AG08395 (cell line): ENCODE measurements around the gene CARD14.
"Not testable (repeated sequence)": the region's sequence is repeated elsewhere in the genome, so short reads cannot be mapped to it uniquely, and the experiment has no call there.

ENCODE experiments used
- DNase-seq: peaks from one replicate; pipeline ENCODE4 v3.0.0; 2012; ENCODE audit warnings: mixed read lengths, low spot score

CARD14 gene

GRCh38 chr17:80223838-80224497, 54.1 kb downstream of the CARD14 start:
- DNase-seq = no peak

- DNase-seq = no peak
Observed at GRCh38 chr17:80224683-80225082, 54.9 kb downstream of the CARD14 start.

GRCh38 chr17:80225230-80225629, 55.4 kb downstream of the CARD14 start:
- no peak for DNase-seq

GRCh38 chr17:80227156-80227555, 57.3 kb downstream of the CARD14 start:
- DNase-seq = no peak

GRCh38 chr17:80227666-80228065, 57.8 kb downstream of the CARD14 start:
- DNase-seq = no peak

DNA sequence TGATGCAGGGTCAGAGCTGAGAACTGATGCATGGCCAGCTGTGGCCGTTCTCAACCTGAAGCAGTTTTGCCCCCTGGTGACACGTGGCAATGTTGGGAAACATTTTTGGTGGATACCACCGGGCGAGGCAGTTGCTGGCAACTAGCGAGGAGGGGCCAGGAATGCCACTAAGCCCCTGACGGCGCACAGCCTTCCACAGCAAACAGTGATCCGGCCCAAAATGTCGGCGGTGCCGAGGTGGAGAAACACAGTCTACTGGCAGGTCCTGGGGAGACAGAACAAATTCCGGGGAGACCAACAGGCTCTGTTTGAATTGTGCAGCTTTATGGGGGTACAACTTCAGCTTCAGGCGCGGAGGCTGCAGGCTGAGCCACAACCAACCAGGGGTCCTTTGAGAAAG, 58.6 kb downstream of the CARD14 start:
- DNase-seq = no peak

- no peak for DNase-seq
Observed at GRCh38 chr17:80229011-80229410, 59.2 kb downstream of the CARD14 start.

DNA sequence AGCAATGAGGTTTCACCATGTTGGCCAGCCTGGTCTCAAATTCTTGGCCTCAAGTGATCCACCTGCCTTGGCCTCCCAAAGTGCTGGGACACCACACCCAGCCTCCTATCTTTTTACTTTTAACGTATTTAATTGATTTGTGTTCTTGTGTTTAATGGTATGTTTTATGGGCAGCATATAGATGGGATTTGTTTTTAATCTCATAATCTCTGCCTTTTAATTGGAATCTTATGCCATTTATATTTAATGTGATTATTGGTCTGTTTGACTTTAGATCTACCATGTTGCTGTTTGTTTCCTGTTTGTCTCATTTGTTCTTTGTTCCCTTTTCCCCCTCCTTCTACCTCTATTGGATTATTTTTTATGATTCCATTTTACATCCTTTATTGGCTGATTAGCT, 62.6 kb downstream of the CARD14 start:
- no peak for DNase-seq

DNA sequence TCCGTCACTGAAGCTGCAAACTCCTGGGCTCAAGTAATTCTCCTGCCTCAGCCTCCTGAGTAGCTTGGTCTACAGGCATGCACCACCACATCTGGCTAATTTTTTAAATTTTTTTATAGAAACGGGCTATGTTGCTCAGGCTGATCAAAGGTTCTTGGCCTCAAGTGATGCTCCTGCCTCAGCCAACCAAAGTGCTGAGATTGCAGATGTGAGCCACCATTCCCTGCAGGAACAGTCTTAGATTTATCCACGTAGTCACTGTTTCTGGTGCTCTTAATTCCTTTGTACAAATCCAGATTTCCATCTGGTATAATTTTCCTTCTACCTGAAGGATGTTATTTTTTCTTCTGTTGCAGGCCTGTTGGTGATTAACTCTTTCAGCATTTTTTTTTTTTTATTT, 63.4 kb downstream of the CARD14 start:
- DNase-seq = no peak

DNA sequence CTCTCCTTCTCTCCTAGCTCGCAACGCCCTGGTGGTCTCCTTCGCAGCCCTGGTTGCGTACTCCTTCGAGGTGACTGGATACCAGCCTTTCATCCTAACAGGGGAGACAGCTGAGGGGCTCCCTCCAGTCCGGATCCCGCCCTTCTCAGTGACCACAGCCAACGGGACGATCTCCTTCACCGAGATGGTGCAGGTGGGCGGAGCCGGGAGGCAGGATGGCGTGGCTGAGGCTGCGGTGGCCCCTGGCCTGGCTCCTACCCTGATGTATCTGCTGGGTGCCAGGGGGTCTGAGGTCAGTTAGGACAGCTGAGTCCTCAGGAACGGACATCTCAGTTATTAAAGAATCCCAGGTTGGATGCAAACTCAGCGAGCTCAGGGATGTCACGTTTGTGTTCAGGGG, 67.1 kb downstream of the CARD14 start:
- no peak for DNase-seq

- no peak for DNase-seq
Observed at GRCh38 chr17:80237386-80237785, 67.6 kb downstream of the CARD14 start.

- DNase-seq = no peak
Observed at GRCh38 chr17:80242505-80242904, 72.7 kb downstream of the CARD14 start.

- no peak for DNase-seq
Observed at GRCh38 chr17:80243526-80244433, 74.0 kb downstream of the CARD14 start.

- not testable (repeated sequence) for DNase-seq
Observed at GRCh38 chr17:80244448-80244847, 74.6 kb downstream of the CARD14 start.

DNA sequence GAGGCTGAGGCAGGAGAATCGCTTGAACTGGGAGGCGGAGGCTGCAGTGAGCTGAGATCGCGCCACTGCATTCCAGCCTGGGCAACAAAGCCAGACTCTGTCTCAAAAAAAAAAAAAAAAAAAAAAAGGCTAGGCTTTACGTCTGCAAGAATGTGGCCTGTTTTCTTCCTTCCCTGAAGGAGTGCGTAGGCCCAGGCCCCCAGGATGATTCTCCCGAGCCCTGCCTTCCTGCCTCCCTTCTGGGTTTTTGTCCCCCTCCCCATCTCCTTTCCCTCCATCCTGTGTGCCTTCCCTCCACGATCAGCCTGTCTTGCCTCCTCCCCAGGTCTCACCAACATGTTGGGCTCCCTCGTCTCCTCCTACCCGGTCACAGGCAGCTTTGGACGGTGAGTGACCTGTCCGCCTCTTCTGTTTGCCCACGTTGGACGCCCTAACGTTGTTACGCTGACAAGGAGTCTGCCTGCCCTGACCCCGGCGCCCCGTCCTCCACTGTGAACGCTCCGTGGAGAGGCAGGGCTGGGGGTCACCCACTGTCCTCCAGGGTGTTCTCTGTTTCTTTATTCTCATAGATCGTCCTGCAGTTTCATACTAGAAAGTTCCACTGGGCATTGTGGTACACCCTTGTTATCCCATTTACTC, 75.2 kb downstream of the CARD14 start:
- no peak for DNase-seq

- no peak for DNase-seq
Observed at GRCh38 chr17:80245566-80246265, 75.9 kb downstream of the CARD14 start.

GRCh38 chr17:80246266-80246681, 76.4 kb downstream of the CARD14 start:
- no peak for DNase-seq

DNA sequence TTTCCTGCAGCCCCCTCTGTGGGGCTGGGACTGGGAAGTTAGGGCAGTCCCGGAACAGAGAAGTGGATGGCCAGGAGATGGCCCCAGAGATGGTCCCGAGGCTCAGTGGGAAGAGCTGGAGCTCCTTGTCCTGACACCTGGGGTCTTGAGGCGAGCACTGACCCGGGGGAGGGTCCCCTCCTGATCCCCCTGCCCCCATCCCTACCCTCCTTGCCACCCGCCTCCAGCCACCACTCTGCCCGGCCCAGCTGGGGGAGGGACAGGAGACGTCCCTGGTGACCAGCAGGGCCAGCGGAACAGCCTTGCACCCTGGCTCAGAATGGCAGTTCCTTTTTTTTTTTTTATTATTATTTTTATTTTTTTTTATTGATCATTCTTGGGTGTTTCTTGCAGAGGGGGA, 76.9 kb downstream of the CARD14 start:
- no peak for DNase-seq

DNA sequence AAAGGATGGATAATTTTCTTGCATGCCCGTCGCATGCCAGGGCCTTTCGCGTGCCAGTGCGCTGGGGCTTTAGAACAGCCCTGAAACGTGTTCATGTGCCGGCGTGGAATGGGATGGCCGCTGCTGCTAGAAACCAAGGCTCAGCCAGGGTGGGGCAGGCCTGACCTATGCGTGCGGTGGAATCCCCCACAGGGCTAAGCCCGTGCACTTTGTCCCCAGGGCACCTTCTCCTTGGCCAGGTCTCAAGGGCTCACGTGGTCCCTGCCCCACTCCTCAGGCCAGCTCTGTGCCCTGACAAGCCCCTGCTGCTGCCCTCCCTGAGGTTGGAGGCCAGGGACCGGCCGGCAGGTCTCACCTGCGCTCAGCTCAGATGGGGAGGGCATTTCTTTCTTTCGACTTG, 77.7 kb downstream of the CARD14 start:
- DNase-seq = no peak

DNA sequence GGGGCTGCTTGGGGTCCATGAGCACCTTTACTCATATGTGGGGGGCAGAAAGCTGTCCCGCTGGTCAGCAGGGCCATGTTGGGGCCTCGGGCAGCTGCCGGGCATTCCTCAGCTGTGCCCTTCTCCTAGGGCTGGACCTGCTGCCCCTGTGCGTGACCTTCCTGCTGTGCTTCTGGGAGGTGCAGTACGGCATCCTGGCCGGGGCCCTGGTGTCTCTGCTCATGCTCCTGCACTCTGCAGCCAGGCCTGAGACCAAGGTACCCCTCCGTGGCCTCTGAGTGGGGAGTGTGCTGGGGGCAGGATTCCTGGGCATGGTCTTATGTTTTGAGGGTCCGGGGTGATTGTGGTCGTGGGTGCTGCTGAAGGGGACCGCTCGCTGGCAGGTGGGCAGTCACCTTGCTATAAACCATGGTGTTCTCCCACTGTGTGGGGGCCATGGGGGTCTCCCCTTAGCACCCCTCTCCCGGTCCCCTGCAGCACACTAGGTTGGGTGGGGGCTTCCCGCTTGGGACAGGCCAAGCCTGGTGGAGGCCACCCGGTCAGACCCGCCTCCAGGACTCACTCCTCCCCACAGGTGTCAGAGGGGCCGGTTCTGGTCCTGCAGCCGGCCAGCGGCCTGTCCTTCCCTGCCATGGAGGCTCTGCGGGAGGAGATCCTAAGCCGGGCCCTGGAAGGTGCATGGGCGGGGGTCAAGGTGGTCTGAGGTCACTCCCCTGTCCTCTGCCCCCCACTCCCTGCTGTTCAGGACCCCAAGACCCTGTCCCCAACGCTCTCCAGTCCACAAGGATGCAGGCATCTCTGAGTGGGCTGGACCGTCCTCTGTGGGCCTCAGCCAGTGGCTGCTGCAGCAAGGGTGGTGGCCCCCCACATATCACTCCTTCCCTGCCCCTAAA, 78.4 kb downstream of the CARD14 start:
- DNase-seq = no peak
